Raji (cell line): ENCODE data around the gene NEU4.

Source experiments
- POLR2A ChIP-seq: IDR thresholded peaks from 2 replicates; pipeline ENCODE4 v1.6.1; 2011; ENCODE audit warnings: low read depth, low read length, control low read depth; ENCODE audit not compliant: insufficient read depth

The NEU4 gene

GRCh38 chr2:241772063-241772499, 36.9 kb upstream of the NEU4 start:
- TF ChIP-seq POLR2A = no peak

GRCh38 chr2:241773511-241774418, 35.2 kb upstream of the NEU4 start:
- no peak for TF ChIP-seq POLR2A

- TF ChIP-seq POLR2A = no peak
These were observed 34.4 kb upstream of the NEU4 start for GRCh38 chr2:241774419-241775222.

- no peak for TF ChIP-seq POLR2A
These were observed 33.5 kb upstream of the NEU4 start for GRCh38 chr2:241775223-241776177.

- TF ChIP-seq POLR2A = no peak
These were observed 32.4 kb upstream of the NEU4 start, which contains the start of gene GAL3ST2 for GRCh38 chr2:241776336-241777169. Gene GAL3ST2, plus strand, starts transcription at chr2:241776822. Its CDS starts 134 bp downstream, at chr2:241776956.

- no peak for TF ChIP-seq POLR2A
These were observed 31.8 kb upstream of the NEU4 start for GRCh38 chr2:241777170-241777685.

- no peak for TF ChIP-seq POLR2A
These were observed 31.0 kb upstream of the NEU4 start for GRCh38 chr2:241777686-241778627.

- TF ChIP-seq POLR2A = no peak
These were observed 27.9 kb upstream of the NEU4 start for GRCh38 chr2:241780939-241781569.

- no peak for TF ChIP-seq POLR2A
These were observed 20.9 kb upstream of the NEU4 start for GRCh38 chr2:241788135-241788534.

- no peak for TF ChIP-seq POLR2A
These were observed 20.4 kb upstream of the NEU4 start for GRCh38 chr2:241788572-241788971.

- no peak for TF ChIP-seq POLR2A
These were observed 15.6 kb upstream of the NEU4 start for GRCh38 chr2:241793385-241793784.

- TF ChIP-seq POLR2A = no peak
These were observed 14.7 kb upstream of the NEU4 start for GRCh38 chr2:241794250-241794823.
